ENCODE measurements around the gene MYO7A. TPM values are rescaled to one million over a fixed set of nuclear protein-coding genes. Genes with fewer than 3 reads are reported as not detected.

The MYO7A gene
- total RNA-seq, 3 donors from 2014 or later = 2.3 to 9.9 (median 6.7) TPM

DNA sequence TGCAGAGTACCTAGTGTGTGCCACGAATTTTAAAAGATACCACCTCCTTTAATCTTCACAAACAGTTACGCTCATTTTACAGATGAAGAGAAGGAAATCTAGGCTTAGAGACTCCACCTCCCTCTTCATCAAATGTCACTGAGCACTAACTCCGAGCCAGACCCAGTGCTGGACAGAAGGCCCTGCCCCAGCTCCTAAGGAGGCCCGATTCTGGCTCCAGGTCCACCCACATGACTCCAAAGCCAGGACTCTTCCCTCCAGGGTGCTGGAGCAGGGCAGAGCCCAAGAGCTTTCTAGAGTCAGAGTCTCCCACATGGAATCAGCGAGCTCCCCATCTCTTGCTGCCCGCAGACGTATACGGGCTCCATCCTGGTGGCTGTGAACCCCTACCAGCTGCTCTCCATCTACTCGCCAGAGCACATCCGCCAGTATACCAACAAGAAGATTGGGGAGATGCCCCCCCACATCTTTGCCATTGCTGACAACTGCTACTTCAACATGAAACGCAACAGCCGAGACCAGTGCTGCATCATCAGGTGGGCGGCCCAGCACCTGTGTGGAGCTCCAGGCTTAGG is 27.6 kb downstream of the MYO7A start:
- intact Hi-C loops (cut with DNase I, micrococcal nuclease) = no loop called here
- no peaks in the 10 kb centered on the region for H3K9me3 ChIP-seq
- H3K4me1 ChIP-seq (ENCODE audit: low read depth) = no peaks in the 10 kb centered on the region
- TF ChIP-seq, protein P1, sequence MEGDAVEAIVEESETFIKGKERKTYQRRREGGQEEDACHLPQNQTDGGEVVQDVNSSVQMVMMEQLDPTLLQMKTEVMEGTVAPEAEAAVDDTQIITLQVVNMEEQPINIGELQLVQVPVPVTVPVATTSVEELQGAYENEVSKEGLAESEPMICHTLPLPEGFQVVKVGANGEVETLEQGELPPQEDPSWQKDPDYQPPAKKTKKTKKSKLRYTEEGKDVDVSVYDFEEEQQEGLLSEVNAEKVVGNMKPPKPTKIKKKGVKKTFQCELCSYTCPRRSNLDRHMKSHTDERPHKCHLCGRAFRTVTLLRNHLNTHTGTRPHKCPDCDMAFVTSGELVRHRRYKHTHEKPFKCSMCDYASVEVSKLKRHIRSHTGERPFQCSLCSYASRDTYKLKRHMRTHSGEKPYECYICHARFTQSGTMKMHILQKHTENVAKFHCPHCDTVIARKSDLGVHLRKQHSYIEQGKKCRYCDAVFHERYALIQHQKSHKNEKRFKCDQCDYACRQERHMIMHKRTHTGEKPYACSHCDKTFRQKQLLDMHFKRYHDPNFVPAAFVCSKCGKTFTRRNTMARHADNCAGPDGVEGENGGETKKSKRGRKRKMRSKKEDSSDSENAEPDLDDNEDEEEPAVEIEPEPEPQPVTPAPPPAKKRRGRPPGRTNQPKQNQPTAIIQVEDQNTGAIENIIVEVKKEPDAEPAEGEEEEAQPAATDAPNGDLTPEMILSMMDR (IDR thresholded peaks at IDR 0.05) = no peak
- peak in 1 of 3 donors; percentile 34 for DNase-seq
- H3K4me3 ChIP-seq = no peak overlapping the region
- no peak for ATAC-seq
- H3K36me3 ChIP-seq (ENCODE audit: low read depth) = no peaks in the 10 kb centered on the region

DNA sequence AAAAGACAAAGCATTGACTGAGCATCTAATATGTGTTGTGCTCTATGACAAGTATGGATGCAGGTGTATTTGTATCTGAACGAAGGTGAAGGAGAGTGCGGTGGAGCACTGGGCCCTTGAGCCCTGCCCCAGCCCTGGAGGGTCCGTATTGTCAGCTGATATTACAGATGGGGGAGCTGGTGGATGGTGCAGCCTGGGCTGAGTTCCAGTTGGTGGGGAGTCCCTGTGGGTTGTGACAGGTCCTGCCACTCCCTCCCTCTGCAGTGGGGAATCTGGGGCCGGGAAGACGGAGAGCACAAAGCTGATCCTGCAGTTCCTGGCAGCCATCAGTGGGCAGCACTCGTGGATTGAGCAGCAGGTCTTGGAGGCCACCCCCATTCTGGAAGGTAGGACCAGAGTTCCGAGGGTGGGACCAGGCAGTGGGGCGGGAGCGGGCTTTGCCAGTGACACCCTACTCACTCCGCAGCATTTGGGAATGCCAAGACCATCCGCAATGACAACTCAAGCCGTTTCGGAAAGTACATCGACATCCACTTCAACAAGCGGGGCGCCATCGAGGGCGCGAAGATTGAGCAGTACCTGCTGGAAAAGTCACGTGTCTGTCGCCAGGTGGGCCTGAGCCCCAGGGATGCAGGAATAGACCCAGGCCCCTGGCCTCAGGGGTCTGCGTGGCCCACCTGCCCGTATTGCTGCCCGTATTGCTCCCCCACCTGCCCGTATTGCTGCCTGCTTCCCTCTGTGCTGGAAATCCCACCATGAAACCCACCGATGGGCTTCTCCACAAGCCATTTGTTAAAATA is 28.6 kb downstream of the MYO7A start:
- H3K4me1 ChIP-seq (ENCODE audit: low read depth) = no peaks in the 10 kb centered on the region
- no peaks in the 10 kb centered on the region for H3K36me3 ChIP-seq (ENCODE audit: low read depth)
- intact Hi-C loops (cut with DNase I, micrococcal nuclease) = no loop called here
- H3K9me3 ChIP-seq = no peaks in the 10 kb centered on the region
- no peak for ATAC-seq
- DNase-seq = peak in 1 of 3 donors; percentile 32
- TF ChIP-seq, protein P1 (IDR thresholded peaks at IDR 0.05) = no peak
- no peak overlapping the region for H3K4me3 ChIP-seq

DNA sequence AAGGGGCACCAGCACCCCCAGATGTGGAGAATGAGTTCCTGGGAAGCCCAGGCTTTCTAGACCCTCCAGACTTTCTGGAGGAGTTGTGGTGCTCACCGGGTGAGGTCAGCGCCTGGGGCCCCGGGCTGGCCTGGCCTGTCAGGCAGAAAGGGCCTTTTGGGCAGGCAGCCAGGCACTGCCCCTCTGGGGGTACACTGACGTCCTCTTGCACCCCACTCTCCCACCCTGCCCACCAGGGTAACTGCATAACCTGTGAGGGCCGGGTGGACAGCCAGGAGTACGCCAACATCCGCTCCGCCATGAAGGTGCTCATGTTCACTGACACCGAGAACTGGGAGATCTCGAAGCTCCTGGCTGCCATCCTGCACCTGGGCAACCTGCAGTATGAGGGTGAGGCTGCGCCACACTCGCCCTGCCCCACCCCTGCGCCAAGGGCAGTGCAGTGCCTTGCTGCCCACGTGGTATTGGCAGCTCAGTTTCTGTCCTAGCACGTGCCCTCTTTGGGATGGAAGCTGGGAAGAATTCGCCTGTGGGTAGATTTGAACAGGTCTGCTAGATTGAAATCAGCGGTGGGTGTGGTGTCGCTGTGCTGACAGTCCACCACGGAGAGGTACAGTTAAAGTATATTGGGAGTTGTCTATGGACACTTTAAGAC is 30.1 kb downstream of the MYO7A start:
- TF ChIP-seq, protein P1 (IDR thresholded peaks at IDR 0.05) = no peak
- intact Hi-C loops (cut with DNase I, micrococcal nuclease) = no loop called here
- Histone ChIP-seq H3K36me3 (ENCODE audit: low read depth) (no peaks in the 10 kb centered on the region), H3K4me3 (no peak overlapping the region), H3K4me1 (ENCODE audit: low read depth) (no peaks in the 10 kb centered on the region), H3K9me3 (no peaks in the 10 kb centered on the region)
- peak; percentile 59 for ATAC-seq
- DNase-seq = peak in 2 of 3 donors; percentile 44 to 54

DNA sequence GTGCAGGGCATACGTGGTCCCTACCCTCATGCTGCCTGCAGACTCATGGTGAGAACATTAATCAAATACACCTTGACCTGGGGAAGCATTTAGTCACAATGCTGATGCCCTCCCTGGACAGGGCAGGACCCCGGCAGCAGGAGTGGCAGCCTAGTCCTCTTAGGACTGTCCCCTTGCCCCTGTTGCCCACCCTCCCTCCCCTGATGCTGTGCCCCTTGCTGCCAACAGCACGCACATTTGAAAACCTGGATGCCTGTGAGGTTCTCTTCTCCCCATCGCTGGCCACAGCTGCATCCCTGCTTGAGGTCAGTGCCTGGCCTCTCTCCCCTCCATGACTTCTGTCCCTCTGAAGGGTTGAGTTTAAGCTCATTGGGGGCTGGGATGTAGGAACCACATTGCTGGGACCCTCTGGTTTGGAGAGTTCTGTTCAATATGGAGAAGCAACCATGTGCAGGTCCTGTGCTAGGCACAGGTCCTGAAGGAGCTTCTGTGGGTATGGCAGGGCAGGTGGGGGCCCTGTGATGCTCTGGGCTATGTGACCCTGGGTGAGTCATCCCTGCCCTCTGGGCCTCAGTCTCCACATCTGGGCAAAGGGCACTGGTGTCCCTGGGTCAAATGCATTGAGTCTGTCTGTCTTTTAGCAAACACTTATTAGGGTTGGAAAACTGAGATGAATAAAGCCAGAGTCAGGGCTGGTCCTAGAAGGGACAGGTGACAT is 31.3 kb downstream of the MYO7A start:
- Histone ChIP-seq H3K36me3 (ENCODE audit: low read depth) (no peaks in the 10 kb centered on the region), H3K4me1 (ENCODE audit: low read depth) (no peaks in the 10 kb centered on the region), H3K4me3 (no peak overlapping the region), H3K9me3 (no peaks in the 10 kb centered on the region)
- ATAC-seq (no peak), DNase-seq (no peak)
- intact Hi-C loops (cut with DNase I, micrococcal nuclease) = no loop called here
- TF ChIP-seq, protein P1 (IDR thresholded peaks at IDR 0.05) = no peak

DNA sequence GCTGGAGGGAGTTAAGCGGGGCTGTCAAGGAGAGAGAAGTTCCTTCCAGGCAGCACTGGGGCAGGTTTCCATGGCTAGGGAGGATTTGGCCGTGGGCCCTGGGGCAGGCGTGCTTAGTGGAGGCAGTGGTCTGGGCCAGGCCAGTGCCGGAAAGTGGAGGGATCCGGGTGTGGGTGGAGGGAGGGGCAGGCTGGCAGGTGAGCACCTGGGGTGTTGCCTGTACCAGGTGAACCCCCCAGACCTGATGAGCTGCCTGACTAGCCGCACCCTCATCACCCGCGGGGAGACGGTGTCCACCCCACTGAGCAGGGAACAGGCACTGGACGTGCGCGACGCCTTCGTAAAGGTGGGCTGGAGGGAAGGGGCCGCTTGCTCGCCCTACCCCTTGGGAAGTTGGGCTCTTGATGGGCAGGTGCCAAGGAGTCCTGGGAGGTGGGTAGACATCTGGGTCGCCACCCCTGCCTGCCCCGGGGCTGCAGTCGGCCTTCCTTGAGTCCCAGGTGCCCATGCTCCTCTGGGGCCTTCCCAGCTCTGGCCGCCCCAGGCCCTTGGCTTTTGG is 32.0 kb downstream of the MYO7A start:
- Histone ChIP-seq H3K4me3 (no peak overlapping the region), H3K4me1 (ENCODE audit: low read depth) (no peaks in the 10 kb centered on the region), H3K9me3 (no peaks in the 10 kb centered on the region), H3K36me3 (ENCODE audit: low read depth) (no peaks in the 10 kb centered on the region)
- ATAC-seq = no peak
- DNase-seq = peak in 1 of 3 donors; percentile 40
- TF ChIP-seq, protein P1 (IDR thresholded peaks at IDR 0.05) = no peak
- intact Hi-C loops (cut with DNase I, micrococcal nuclease) = no loop called here
